GM12874 (cell line): ENCODE measurements around the gene TMEM94.

Source experiments
- CTCF ChIP-seq: IDR thresholded peaks from 2 replicates; pipeline ENCODE4 v1.5.1; 2011; ENCODE audit warnings: low read depth, mild to moderate bottlenecking, control low read depth, low read length, moderate library complexity; ENCODE audit not compliant: insufficient read depth

TMEM94 gene

GRCh38 chr17:75457047-75457654, 716 bp downstream of the TMEM94 start:
- TF ChIP-seq CTCF = no peak

GRCh38 chr17:75459246-75459589, 2.8 kb downstream of the TMEM94 start:
- TF ChIP-seq CTCF = no peak

GRCh38 chr17:75459590-75460267, 3.3 kb downstream of the TMEM94 start:
- no peak for TF ChIP-seq CTCF

- TF ChIP-seq CTCF = no peak
These were observed 3.9 kb downstream of the TMEM94 start for GRCh38 chr17:75460295-75460694.

GRCh38 chr17:75463603-75464002, 7.2 kb downstream of the TMEM94 start:
- TF ChIP-seq CTCF = no peak

- TF ChIP-seq CTCF = no peak
These were observed 8.6 kb downstream of the TMEM94 start for GRCh38 chr17:75465039-75465438.

GRCh38 chr17:75468291-75468754, 11.9 kb downstream of the TMEM94 start:
- TF ChIP-seq CTCF = no peak
